ENCODE measurements around the gene RERG. TPM values are rescaled to one million over a fixed set of nuclear protein-coding genes. Genes with fewer than 3 reads are reported as not detected.

The RERG gene
- total RNA-seq, 1 experiment from 2014 or later: not detected

- Histone ChIP-seq H3K4me1 (ENCODE audit: insufficient read depth, low read length, poor library complexity, severe bottlenecking) (peaks cover 4% of the 10 kb centered on the region), H3K27ac (ENCODE audit: low read depth, low read length, poor library complexity, severe bottlenecking) (no peak overlapping the region), H3K36me3 (ENCODE audit: insufficient read depth, low read length, poor library complexity, severe bottlenecking) (no peaks in the 10 kb centered on the region), H3K27me3 (replicated peaks; ENCODE audit: insufficient read depth, low read depth, low read length, poor library complexity) (no peaks in the 10 kb centered on the region), H3K9me3 (ENCODE audit: low read depth, low read length, poor library complexity, severe bottlenecking) (peaks cover 5% of the 10 kb centered on the region), H3K4me3 (ENCODE audit: low read depth, low read length, poor library complexity, severe bottlenecking) (no peak overlapping the region)
- ChIA-PET CTCF (no interaction called here), POLR2A (ENCODE audit: low non-redundant PET) (no interaction called here)
- intact Hi-C loops (cut with micrococcal nuclease; ENCODE audit: unreplicated experiment): no loop called here
- TF ChIP-seq CTCF (conservative IDR thresholded peaks at IDR 0.05; ENCODE audit: low read depth, low read length) (no peak; the same call in 1 of the 2 replicates), EZH2 (IDR thresholded peaks at IDR 0.05; ENCODE audit: borderline replicate concordance, low read depth, low read length, poor library complexity, severe bottlenecking) (no peak)
- no TSS peak for BruUV-seq (replicated peaks)
- DNase-seq (ENCODE audit: low spot score): no peak
Measured at GRCh38 chr12:15208140-15208539, 13.1 kb downstream of the RERG start.

GRCh38 chr12:15206831-15207389, 14.3 kb downstream of the RERG start:
- no peak for DNase-seq (ENCODE audit: low spot score)
- BruUV-seq (replicated peaks): no TSS peak

GRCh38 chr12:15206338-15206737, 14.9 kb downstream of the RERG start:
- no peak for DNase-seq (ENCODE audit: low spot score)
- Histone ChIP-seq H3K4me1 (ENCODE audit: insufficient read depth, low read length, poor library complexity, severe bottlenecking) (no peaks in the 10 kb centered on the region), H3K4me3 (ENCODE audit: low read depth, low read length, poor library complexity, severe bottlenecking) (no peak overlapping the region), H3K27ac (ENCODE audit: low read depth, low read length, poor library complexity, severe bottlenecking) (no peak overlapping the region), H3K9me3 (ENCODE audit: low read depth, low read length, poor library complexity, severe bottlenecking) (peaks cover 5% of the 10 kb centered on the region), H3K36me3 (ENCODE audit: insufficient read depth, low read length, poor library complexity, severe bottlenecking) (no peaks in the 10 kb centered on the region), H3K27me3 (replicated peaks; ENCODE audit: insufficient read depth, low read depth, low read length, poor library complexity) (no peaks in the 10 kb centered on the region)
- ChIA-PET CTCF (no interaction called here), POLR2A (ENCODE audit: low non-redundant PET) (no interaction called here)
- intact Hi-C loops (cut with micrococcal nuclease; ENCODE audit: unreplicated experiment): no loop called here
- BruUV-seq (replicated peaks): no TSS peak
- TF ChIP-seq CTCF (conservative IDR thresholded peaks at IDR 0.05; ENCODE audit: low read depth, low read length) (no peak), EZH2 (IDR thresholded peaks at IDR 0.05; ENCODE audit: borderline replicate concordance, low read depth, low read length, poor library complexity, severe bottlenecking) (no peak)

More at GRCh38 chr12:15206831-15207389, 14.3 kb downstream of the RERG start:
- CTCF ChIA-PET: no interaction called here
- Histone ChIP-seq H3K9me3 (ENCODE audit: low read depth, low read length, poor library complexity, severe bottlenecking) (peaks cover 5% of the 10 kb centered on the region), H3K4me3 (ENCODE audit: low read depth, low read length, poor library complexity, severe bottlenecking) (no peak overlapping the region), H3K4me1 (ENCODE audit: insufficient read depth, low read length, poor library complexity, severe bottlenecking) (no peaks in the 10 kb centered on the region), H3K36me3 (ENCODE audit: insufficient read depth, low read length, poor library complexity, severe bottlenecking) (no peaks in the 10 kb centered on the region), H3K27ac (ENCODE audit: low read depth, low read length, poor library complexity, severe bottlenecking) (no peak overlapping the region), H3K27me3 (replicated peaks; ENCODE audit: insufficient read depth, low read depth, low read length, poor library complexity) (no peaks in the 10 kb centered on the region)
- POLR2A ChIA-PET (ENCODE audit: low non-redundant PET): no interaction called here
- intact Hi-C loops (cut with micrococcal nuclease; ENCODE audit: unreplicated experiment): no loop called here
- TF ChIP-seq CTCF (conservative IDR thresholded peaks at IDR 0.05; ENCODE audit: low read depth, low read length): no peak
- no peak for TF ChIP-seq EZH2 (IDR thresholded peaks at IDR 0.05; ENCODE audit: borderline replicate concordance, low read depth, low read length, poor library complexity, severe bottlenecking)

Data from A673 (cell line).